CD4-positive, alpha-beta T cell treated with Interleukin-6 for 4 hours (primary cell): ENCODE results near the gene HEXD.

ENCODE experiments used
- DNase-seq: peaks from one replicate; pipeline ENCODE4 v3.0.0-alpha.2; 2020; ENCODE audit warnings: mixed read lengths

The HEXD gene

GRCh38 chr17:82416264-82416663 is 1.9 kb upstream of the HEXD start:
- no peak for DNase-seq

- DNase-seq: no peak
Measured at GRCh38 chr17:82416771-82417170, 1.4 kb upstream of the HEXD start.

- no peak for DNase-seq
Measured at GRCh38 chr17:82419540-82419939, 1.4 kb downstream of the HEXD start.

- peak; percentile 72 for DNase-seq
Measured at GRCh38 chr17:82424001-82424862, 6.1 kb downstream of the HEXD start.

GRCh38 chr17:82424863-82425159 is 6.7 kb downstream of the HEXD start:
- no peak for DNase-seq

- DNase-seq: no peak
Measured at GRCh38 chr17:82428546-82428945, 10.4 kb downstream of the HEXD start.

- DNase-seq: no peak
Measured at GRCh38 chr17:82429824-82430223, 11.7 kb downstream of the HEXD start.

- DNase-seq: no peak
Measured at GRCh38 chr17:82432017-82432416, 13.9 kb downstream of the HEXD start.

- DNase-seq: no peak
Measured at GRCh38 chr17:82433560-82434215, 15.5 kb downstream of the HEXD start.

GRCh38 chr17:82434216-82434565 is 16.0 kb downstream of the HEXD start:
- DNase-seq: peak; percentile 57

- no peak for DNase-seq
Measured at GRCh38 chr17:82435103-82435502, 17.0 kb downstream of the HEXD start.

GRCh38 chr17:82435601-82436583 is 17.7 kb downstream of the HEXD start:
- no peak for DNase-seq

- no peak for DNase-seq
Measured at GRCh38 chr17:82436601-82437324, 18.6 kb downstream of the HEXD start.

GRCh38 chr17:82437325-82437668 is 19.1 kb downstream of the HEXD start:
- no peak for DNase-seq

GRCh38 chr17:82438401-82439193 is 20.4 kb downstream of the HEXD start:
- DNase-seq: no peak

GRCh38 chr17:82439194-82439828 is 21.2 kb downstream of the HEXD start:
- DNase-seq: no peak

GRCh38 chr17:82439829-82440365 is 21.8 kb downstream of the HEXD start:
- no peak for DNase-seq

- no peak for DNase-seq
Measured at GRCh38 chr17:82440469-82440981, 22.4 kb downstream of the HEXD start.

GRCh38 chr17:82440991-82441627 is 23.0 kb downstream of the HEXD start:
- no peak for DNase-seq
